ENCODE results near the gene CTIF. TPM values are rescaled to one million over a fixed set of nuclear protein-coding genes. Genes with fewer than 3 reads are reported as not detected.

CTIF gene
- total RNA-seq, 2 experiments from 2014 or later = 5.7 to 5.9 TPM

GRCh38 chr18:48745293-48745692 is 206.5 kb downstream of the CTIF start:
- Mint-ChIP-seq H3K36me3 (no peaks in the 10 kb centered on the region), H3K27ac (no peak overlapping the region), H3K4me1 (peaks cover 1% of the 10 kb centered on the region), H3K9me3 (ENCODE audit: low read depth) (no peaks in the 10 kb centered on the region), H3K4me3 (no peak overlapping the region), H3K27me3 (peaks cover 4% of the 10 kb centered on the region)
- DNase-seq (no peak), ATAC-seq (no peak)
- CTCF ChIA-PET = no interaction called here

GRCh38 chr18:48749768-48750167 is 210.9 kb downstream of the CTIF start:
- Mint-ChIP-seq H3K36me3 (no peaks in the 10 kb centered on the region), H3K27ac (no peak overlapping the region), H3K4me1 (peaks cover 8% of the 10 kb centered on the region), H3K27me3 (peaks cover 4% of the 10 kb centered on the region), H3K4me3 (no peak overlapping the region), H3K9me3 (ENCODE audit: low read depth) (no peaks in the 10 kb centered on the region)
- ATAC-seq (no peak), DNase-seq (no peak)
- CTCF ChIA-PET = no interaction called here

GRCh38 chr18:48750485-48751175 is 211.8 kb downstream of the CTIF start:
- no peak for DNase-seq
- no peaks in the 10 kb centered on the region for H3K27me3 Mint-ChIP-seq
- peaks cover 8% of the 10 kb centered on the region for H3K4me1 Mint-ChIP-seq
- no peak overlapping the region for H3K27ac Mint-ChIP-seq
- no peaks in the 10 kb centered on the region for H3K9me3 Mint-ChIP-seq (ENCODE audit: low read depth)
- CTCF ChIA-PET = no interaction called here
- no peak overlapping the region for H3K4me3 Mint-ChIP-seq
- H3K36me3 Mint-ChIP-seq = no peaks in the 10 kb centered on the region
- no peak for ATAC-seq

- CTCF ChIA-PET = no interaction called here
- Mint-ChIP-seq H3K9me3 (ENCODE audit: low read depth) (no peaks in the 10 kb centered on the region), H3K36me3 (no peaks in the 10 kb centered on the region), H3K27me3 (no peaks in the 10 kb centered on the region), H3K4me3 (no peak overlapping the region), H3K4me1 (peaks cover 8% of the 10 kb centered on the region), H3K27ac (no peak overlapping the region)
- DNase-seq = no peak
- no peak for ATAC-seq
These were observed 213.1 kb downstream of the CTIF start for GRCh38 chr18:48751727-48752468.

DNA sequence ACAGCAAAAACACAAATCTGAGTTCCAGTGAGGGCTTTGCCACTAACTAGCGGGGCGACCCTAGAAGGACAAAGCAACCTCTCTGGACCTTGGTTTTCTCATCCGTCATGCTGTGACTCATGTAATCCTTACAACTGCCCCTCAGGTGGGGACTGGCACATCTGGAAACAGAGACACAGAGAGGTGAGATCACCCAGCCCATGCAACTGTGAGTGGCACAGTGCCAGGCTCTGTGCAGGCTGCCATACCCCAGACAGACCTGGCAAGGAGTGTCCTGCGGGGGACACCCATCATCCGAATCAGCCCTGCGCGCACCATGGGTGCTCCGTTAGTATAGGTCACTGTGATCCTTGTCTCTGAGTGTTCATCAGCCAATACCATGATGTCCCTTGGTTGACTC is 213.6 kb downstream of the CTIF start:
- Mint-ChIP-seq H3K9me3 (ENCODE audit: low read depth) (no peaks in the 10 kb centered on the region), H3K4me1 (peaks cover 8% of the 10 kb centered on the region), H3K27me3 (no peaks in the 10 kb centered on the region), H3K36me3 (no peaks in the 10 kb centered on the region), H3K27ac (no peak overlapping the region), H3K4me3 (no peak overlapping the region)
- DNase-seq = no peak
- ATAC-seq = no peak
- CTCF ChIA-PET = no interaction called here

DNA sequence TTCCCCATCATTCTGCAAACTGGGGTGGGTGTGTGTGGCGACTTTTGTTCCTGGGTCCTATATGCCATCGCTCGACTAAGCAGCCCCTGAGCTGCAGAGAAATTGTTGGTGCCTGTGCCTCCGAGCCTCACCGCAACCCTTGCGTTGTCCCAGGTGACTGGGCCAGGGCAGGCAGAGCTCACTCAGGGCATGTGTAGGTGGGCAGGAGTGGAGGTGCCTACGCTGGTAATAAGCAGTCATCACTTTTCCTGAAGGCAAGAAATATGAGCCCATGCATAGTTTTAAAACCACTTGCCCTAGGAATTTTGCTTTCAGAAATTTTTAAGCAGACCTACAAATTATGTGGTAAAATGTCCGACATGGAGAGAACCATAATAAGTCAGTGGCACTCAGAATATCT is 214.1 kb downstream of the CTIF start:
- no peak overlapping the region for H3K4me3 Mint-ChIP-seq
- CTCF ChIA-PET = no interaction called here
- H3K4me1 Mint-ChIP-seq = peaks cover 8% of the 10 kb centered on the region
- no peaks in the 10 kb centered on the region for H3K36me3 Mint-ChIP-seq
- ATAC-seq = no peak
- no peak overlapping the region for H3K27ac Mint-ChIP-seq
- no peaks in the 10 kb centered on the region for H3K9me3 Mint-ChIP-seq (ENCODE audit: low read depth)
- no peaks in the 10 kb centered on the region for H3K27me3 Mint-ChIP-seq
- DNase-seq = no peak

GRCh38 chr18:48753691-48754090 is 214.9 kb downstream of the CTIF start:
- H3K27me3 Mint-ChIP-seq = no peaks in the 10 kb centered on the region
- ATAC-seq = no peak

GRCh38 chr18:48754559-48754958 is 215.7 kb downstream of the CTIF start:
- H3K27ac Mint-ChIP-seq = no peak overlapping the region
- peaks cover 8% of the 10 kb centered on the region for H3K4me1 Mint-ChIP-seq
- no peaks in the 10 kb centered on the region for H3K9me3 Mint-ChIP-seq (ENCODE audit: low read depth)
- CTCF ChIA-PET = no interaction called here
- no peak for ATAC-seq
- H3K36me3 Mint-ChIP-seq = no peaks in the 10 kb centered on the region
- no peak overlapping the region for H3K4me3 Mint-ChIP-seq
- H3K27me3 Mint-ChIP-seq = no peaks in the 10 kb centered on the region
- DNase-seq = no peak

More at GRCh38 chr18:48753691-48754090, 214.9 kb downstream of the CTIF start:
- no peaks in the 10 kb centered on the region for H3K36me3 Mint-ChIP-seq
- CTCF ChIA-PET = no interaction called here
- H3K4me3 Mint-ChIP-seq = no peak overlapping the region
- no peak for DNase-seq
- peaks cover 8% of the 10 kb centered on the region for H3K4me1 Mint-ChIP-seq
- H3K9me3 Mint-ChIP-seq (ENCODE audit: low read depth) = no peaks in the 10 kb centered on the region
- H3K27ac Mint-ChIP-seq = no peak overlapping the region

DNA sequence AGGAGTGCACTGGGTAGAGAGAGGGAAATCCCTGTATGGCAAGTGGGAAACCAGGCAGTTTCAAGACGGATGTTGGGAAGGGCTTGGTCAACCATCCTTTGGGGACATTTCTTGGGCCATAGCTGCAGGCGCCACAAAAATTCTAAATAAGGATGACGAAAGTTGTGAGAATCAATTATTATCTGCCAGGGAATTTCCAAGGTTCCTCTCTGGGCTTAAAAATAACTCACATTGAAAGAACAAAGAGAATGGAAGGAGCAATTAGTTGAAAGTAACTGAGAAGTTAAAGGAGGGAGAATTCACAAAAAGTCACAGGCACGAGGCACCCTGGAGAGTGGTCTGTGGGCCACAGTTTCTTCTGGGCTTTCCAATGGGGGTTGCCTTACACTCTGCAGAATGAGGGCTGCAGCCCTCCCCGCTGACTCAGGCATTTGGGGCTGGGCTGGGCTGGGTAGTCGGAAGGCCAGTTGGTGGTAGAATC is 216.2 kb downstream of the CTIF start:
- DNase-seq = no peak
- no peak overlapping the region for H3K27ac Mint-ChIP-seq
- H3K27me3 Mint-ChIP-seq = no peaks in the 10 kb centered on the region
- no peaks in the 10 kb centered on the region for H3K36me3 Mint-ChIP-seq
- no peaks in the 10 kb centered on the region for H3K9me3 Mint-ChIP-seq (ENCODE audit: low read depth)
- H3K4me3 Mint-ChIP-seq = no peak overlapping the region
- CTCF ChIA-PET = no interaction called here
- ATAC-seq = no peak
- peaks cover 8% of the 10 kb centered on the region for H3K4me1 Mint-ChIP-seq

GRCh38 chr18:48756511-48757226 is 217.8 kb downstream of the CTIF start:
- Mint-ChIP-seq H3K4me3 (no peak overlapping the region), H3K4me1 (no peaks in the 10 kb centered on the region), H3K27me3 (no peaks in the 10 kb centered on the region), H3K27ac (no peak overlapping the region), H3K9me3 (ENCODE audit: low read depth) (no peaks in the 10 kb centered on the region), H3K36me3 (no peaks in the 10 kb centered on the region)
- ATAC-seq (no peak), DNase-seq (no peak)
- CTCF ChIA-PET = no interaction called here

DNA sequence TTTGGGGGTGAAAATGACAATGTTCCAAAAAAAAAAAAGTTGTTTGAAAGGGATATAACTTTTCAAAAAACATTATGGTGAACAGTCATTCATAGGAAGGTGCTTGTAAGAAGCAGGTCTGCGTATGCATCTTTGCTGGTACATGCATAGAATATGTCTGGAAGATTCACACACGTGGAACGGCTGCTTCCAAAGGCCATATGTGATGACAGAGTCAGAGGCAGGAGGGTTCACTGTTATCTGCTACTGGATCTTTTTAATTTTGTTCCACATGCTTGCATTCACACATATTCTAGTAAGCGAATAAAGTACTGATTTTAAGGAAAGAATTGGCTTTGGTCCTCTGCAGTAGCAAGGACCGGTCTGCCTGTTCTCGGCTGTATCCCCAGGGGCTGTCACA is 218.5 kb downstream of the CTIF start:
- H3K4me1 Mint-ChIP-seq = no peaks in the 10 kb centered on the region
- CTCF ChIA-PET = no interaction called here
- no peaks in the 10 kb centered on the region for H3K36me3 Mint-ChIP-seq
- no peaks in the 10 kb centered on the region for H3K27me3 Mint-ChIP-seq
- no peak overlapping the region for H3K27ac Mint-ChIP-seq
- H3K9me3 Mint-ChIP-seq (ENCODE audit: low read depth) = no peaks in the 10 kb centered on the region
- DNase-seq (no peak), ATAC-seq (no peak)
- H3K4me3 Mint-ChIP-seq = no peak overlapping the region

- H3K4me3 Mint-ChIP-seq = no peak overlapping the region
- no peak overlapping the region for H3K27ac Mint-ChIP-seq
- CTCF ChIA-PET = no interaction called here
- no peaks in the 10 kb centered on the region for H3K9me3 Mint-ChIP-seq (ENCODE audit: low read depth)
- DNase-seq (no peak), ATAC-seq (no peak)
- H3K36me3 Mint-ChIP-seq = no peaks in the 10 kb centered on the region
- no peaks in the 10 kb centered on the region for H3K4me1 Mint-ChIP-seq
- no peaks in the 10 kb centered on the region for H3K27me3 Mint-ChIP-seq
These were observed 219.1 kb downstream of the CTIF start for GRCh38 chr18:48757906-48758305.

DNA sequence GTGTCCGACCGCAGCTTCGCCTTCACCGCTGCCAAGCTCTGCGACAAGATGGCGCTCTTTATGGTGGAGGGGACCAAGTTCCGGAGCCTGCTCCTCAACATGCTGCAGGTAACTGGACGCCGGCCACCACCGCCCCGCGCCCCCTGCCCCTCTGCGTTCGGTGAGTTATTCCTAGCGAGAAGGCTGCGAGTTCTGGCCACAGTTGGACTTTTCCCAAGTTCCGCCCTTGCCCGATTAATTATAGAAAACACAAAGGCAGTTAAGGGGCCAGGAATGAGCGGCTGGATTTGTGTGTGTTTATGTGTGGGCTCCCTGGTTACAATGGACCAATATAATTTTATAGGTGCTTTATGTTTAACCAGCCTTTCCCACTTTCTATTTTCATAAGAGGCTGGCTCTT is 222.8 kb downstream of the CTIF start:
- no peaks in the 10 kb centered on the region for H3K27me3 Mint-ChIP-seq
- no peaks in the 10 kb centered on the region for H3K9me3 Mint-ChIP-seq (ENCODE audit: low read depth)
- H3K27ac Mint-ChIP-seq = no peak overlapping the region
- peaks cover 3% of the 10 kb centered on the region for H3K4me1 Mint-ChIP-seq
- no peak for ATAC-seq
- no peaks in the 10 kb centered on the region for H3K36me3 Mint-ChIP-seq
- no peak overlapping the region for H3K4me3 Mint-ChIP-seq
- CTCF ChIA-PET = no interaction called here
- DNase-seq = no peak

- Mint-ChIP-seq H3K4me3 (no peak overlapping the region), H3K36me3 (no peaks in the 10 kb centered on the region), H3K27me3 (no peaks in the 10 kb centered on the region), H3K4me1 (peaks cover 3% of the 10 kb centered on the region), H3K27ac (no peak overlapping the region), H3K9me3 (ENCODE audit: low read depth) (no peaks in the 10 kb centered on the region)
- DNase-seq (no peak), ATAC-seq (no peak)
- CTCF ChIA-PET = no interaction called here
These were observed 223.2 kb downstream of the CTIF start for GRCh38 chr18:48762022-48762421.
